NCI-H1048 (cell line): ENCODE results near the gene XPNPEP3.
"Not testable (repeated sequence)": the region's sequence is repeated elsewhere in the genome, so short reads cannot be mapped to it uniquely, and the experiment has no call there.

ENCODE experiments used
- DNase-seq: peaks from one replicate; lab custom pipeline; 2025; lab: John Stamatoyannopoulos, UW

Gene XPNPEP3

GRCh38 chr22:40857309-40857855 lies 434 bp downstream of the XPNPEP3 start:
- DNase-seq = no peak

GRCh38 chr22:40862013-40862412 lies 5.1 kb downstream of the XPNPEP3 start, which contains the start of gene DNAJB7:
TSS of gene DNAJB7 (minus strand) at chr22:40862113. CDS start at chr22:40861994, 119 bp downstream.
- no peak for DNase-seq

- no peak for DNase-seq
Measured at GRCh38 chr22:40862537-40862936, 5.6 kb downstream of the XPNPEP3 start.

- no peak for DNase-seq
Measured at GRCh38 chr22:40867109-40867508, 10.2 kb downstream of the XPNPEP3 start.

GRCh38 chr22:40868379-40868778 lies 11.4 kb downstream of the XPNPEP3 start:
- not testable (repeated sequence) for DNase-seq

GRCh38 chr22:40874016-40874415 lies 17.1 kb downstream of the XPNPEP3 start:
- no peak for DNase-seq

GRCh38 chr22:40875111-40875510 lies 18.2 kb downstream of the XPNPEP3 start:
- no peak for DNase-seq

- DNase-seq = no peak
Measured at GRCh38 chr22:40876907-40877306, 20.0 kb downstream of the XPNPEP3 start.

- no peak for DNase-seq
Measured at GRCh38 chr22:40877488-40877887, 20.5 kb downstream of the XPNPEP3 start.

- DNase-seq = no peak
Measured at GRCh38 chr22:40878922-40879321, 22.0 kb downstream of the XPNPEP3 start.

GRCh38 chr22:40889116-40889515 lies 32.2 kb downstream of the XPNPEP3 start:
- no peak for DNase-seq

- DNase-seq = no peak
Measured at GRCh38 chr22:40890881-40891280, 33.9 kb downstream of the XPNPEP3 start.

GRCh38 chr22:40894417-40894816 lies 37.5 kb downstream of the XPNPEP3 start:
- DNase-seq = no peak

GRCh38 chr22:40898850-40899357 lies 42.0 kb downstream of the XPNPEP3 start:
- DNase-seq = no peak

GRCh38 chr22:40904101-40904500 lies 47.2 kb downstream of the XPNPEP3 start:
- no peak for DNase-seq

- no peak for DNase-seq
Measured at GRCh38 chr22:40908895-40909294, 51.9 kb downstream of the XPNPEP3 start.

GRCh38 chr22:40911772-40912171 lies 54.8 kb downstream of the XPNPEP3 start:
- no peak for DNase-seq

- DNase-seq = not testable (repeated sequence)
Measured at GRCh38 chr22:40912987-40913386, 56.0 kb downstream of the XPNPEP3 start.

GRCh38 chr22:40919446-40919845 lies 62.5 kb downstream of the XPNPEP3 start:
- DNase-seq = no peak

- DNase-seq = no peak
Measured at GRCh38 chr22:40920526-40920925, 63.6 kb downstream of the XPNPEP3 start.

GRCh38 chr22:40922484-40923303 lies 65.7 kb downstream of the XPNPEP3 start:
- no peak for DNase-seq

- DNase-seq = no peak
Measured at GRCh38 chr22:40928657-40929056, 71.7 kb downstream of the XPNPEP3 start.

- DNase-seq = no peak
Measured at GRCh38 chr22:40932396-40932795, 75.4 kb downstream of the XPNPEP3 start.
